Measurements from ENCODE around the gene NPDC1.

DNA sequence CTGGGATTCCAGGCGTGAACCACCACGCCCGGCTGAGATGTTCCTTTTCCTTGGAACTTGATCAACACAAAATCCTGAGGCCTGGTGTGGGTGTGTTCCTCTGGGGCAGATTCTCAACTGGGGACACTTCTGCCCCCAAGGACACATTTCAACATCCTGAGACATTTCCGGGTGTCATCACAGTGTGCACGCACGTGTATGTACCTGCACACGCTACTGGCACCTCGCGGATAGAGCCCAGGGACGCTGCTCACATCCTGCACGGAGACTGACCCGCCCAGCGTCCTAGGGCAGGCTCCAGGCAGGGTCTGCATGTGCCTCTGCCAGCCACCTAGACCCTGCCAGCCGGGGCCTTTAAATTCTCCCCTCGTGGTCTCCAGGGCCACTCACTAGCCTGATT lies 16.4 kb upstream of the NPDC1 start:
- no peak for TF ChIP-seq POLR2A (IDR thresholded peaks at IDR 0.05; ENCODE audit: low read depth)
- no peak for TF ChIP-seq EP300 (IDR thresholded peaks at IDR 0.05)
- TF ChIP-seq CTCF (IDR thresholded peaks at IDR 0.05) = no peak
